HepG2 (cell line): ENCODE results near the gene NT5C2. TPM values are rescaled to one million over a fixed set of nuclear protein-coding genes. Genes with fewer than 3 reads are reported as not detected.

Experiments
- CBX5 ChIP-seq: sonication (generic); formaldehyde crosslinking; IDR thresholded peaks from 2 replicates; pipeline ENCODE4 v1.4.0; 2020; ENCODE audit warnings: missing genetic modification reagents, borderline replicate concordance
- CEBPG ChIP-seq: IDR thresholded peaks from 2 replicates; pipeline ENCODE4 v1.6.1; 2016
- DMAP1 ChIP-seq: IDR thresholded peaks from 2 replicates; pipeline ENCODE4 v1.6.1; 2016
- EED ChIP-seq: sonication (generic); formaldehyde crosslinking; IDR thresholded peaks from 2 replicates; pipeline ENCODE4 v1.5.0; 2020; ENCODE audit warnings: mild to moderate bottlenecking, missing genetic modification reagents
- ERF ChIP-seq: IDR thresholded peaks from 2 replicates; pipeline ENCODE4 v1.6.1; 2018; ENCODE audit warnings: missing biosample characterization, missing genetic modification reagents
- FIP1L1 ChIP-seq: fragments of 200-400 bp; formaldehyde crosslinking; IDR thresholded peaks from 2 replicates; pipeline ENCODE4 v1.6.1; 2018; ENCODE audit warnings: low read depth, mild to moderate bottlenecking, low read length, moderate library complexity, borderline replicate concordance; ENCODE audit not compliant: insufficient read depth
- HNRNPL ChIP-seq: fragments of 200-400 bp; formaldehyde crosslinking; IDR thresholded peaks from 2 replicates; pipeline ENCODE4 v1.6.1; 2017; ENCODE audit warnings: mild to moderate bottlenecking, low read depth, low read length
- MAFK ChIP-seq, 2 experiments: IDR thresholded peaks in 1 of 2; conservative IDR thresholded peaks in 1 of 2; 2 replicates each; pipeline ENCODE4 v1.6.1; 2011; ENCODE audit warnings: improper control_type of control experiment in 2 of 2, low read length in 2 of 2
- MED1 ChIP-seq: sonication (generic); formaldehyde crosslinking; IDR thresholded peaks from 2 replicates; pipeline ENCODE4 v1.4.0; 2020; ENCODE audit warnings: missing genetic modification reagents
- ONECUT2 ChIP-seq: sonication (generic); formaldehyde crosslinking; IDR thresholded peaks from 2 replicates; pipeline ENCODE4 v1.4.0; 2020; ENCODE audit warnings: missing genetic modification reagents
- PLRG1 ChIP-seq: fragments of 450-650 bp; conservative IDR thresholded peaks from 2 replicates; pipeline ENCODE4 v1.6.1; 2016
- RBFOX2 ChIP-seq: fragments of 200-400 bp; formaldehyde crosslinking; IDR thresholded peaks from 2 replicates; pipeline ENCODE4 v1.6.1; 2017; ENCODE audit warnings: low read depth, mild to moderate bottlenecking, low read length
- SNAPC2 ChIP-seq: sonication (generic); formaldehyde crosslinking; IDR thresholded peaks from 2 replicates; pipeline ENCODE4 v1.8.1; 2022; ENCODE audit warnings: mild to moderate bottlenecking, missing genetic modification reagents
- ZNF326 ChIP-seq: sonication (generic); formaldehyde crosslinking; IDR thresholded peaks from 2 replicates; pipeline ENCODE4 v1.4.0; 2020; ENCODE audit warnings: missing genetic modification reagents, borderline replicate concordance
- ZNF564 ChIP-seq: sonication (generic); formaldehyde crosslinking; IDR thresholded peaks from 2 replicates; pipeline ENCODE4 v1.8.1; 2023; ENCODE audit warnings: mild to moderate bottlenecking, missing genetic modification reagents
- polyA plus RNA-seq, 8 experiments: library from polyadenylated mRNA; depleted of rRNA in 3 of 8; stranded (reverse) in 7 of 8; unstranded in 1 of 8; fragments of >200 nt; fragmentation: Illumina TruSeq in 4 of 8; extraction: Trizol in 4 of 8; gene quantifications; 2 replicates each; pipeline versions ENCODE4 v1.2.1 to v1.2.3, GENCODE V29; 2011 to 2016; ENCODE audit warnings: low read depth in 4 of 8, missing spikeins in 1 of 8, mixed read lengths in 1 of 8; ENCODE audit not compliant: insufficient read depth in 1 of 8
- total RNA-seq, 5 experiments: library from RNA; depleted of rRNA; stranded (reverse); fragments of >200 nt; fragmentation: Illumina TruSeq; extraction: Trizol; gene quantifications; 2 replicates each; pipeline ENCODE4 v1.2.3, GENCODE V29; 2016; ENCODE audit warnings: low read depth in 1 of 5
- TF ChIP-seq, protein P1 (sequence below): sonication (generic); formaldehyde crosslinking; IDR thresholded peaks from 2 replicates; pipeline ENCODE4 v1.8.0; 2023; ENCODE audit warnings: mild to moderate bottlenecking, missing genetic modification reagents
- TF ChIP-seq, protein P2 (sequence below): sonication (generic); formaldehyde crosslinking; IDR thresholded peaks from 2 replicates; pipeline ENCODE4 v1.4.0; 2020; ENCODE audit warnings: missing genetic modification reagents, borderline replicate concordance
- TF ChIP-seq, protein P3 (sequence below): sonication (generic); formaldehyde crosslinking; IDR thresholded peaks from 2 replicates; pipeline ENCODE4 v1.8.1; 2023; ENCODE audit warnings: missing genetic modification reagents, mild to moderate bottlenecking, borderline replicate concordance
- TF ChIP-seq, protein P4 (sequence below): sonication (generic); formaldehyde crosslinking; IDR thresholded peaks from 2 replicates; pipeline ENCODE4 v1.8.0; 2022; ENCODE audit warnings: mild to moderate bottlenecking, missing genetic modification reagents, borderline replicate concordance
- TF ChIP-seq, protein P5 (sequence below), 2 experiments: sonication (generic) in 1 of 2; formaldehyde crosslinking in 1 of 2; IDR thresholded peaks; 2 replicates each; pipeline versions ENCODE4 v1.5.1 to v1.6.1; 2011 to 2020; ENCODE audit warnings: borderline replicate concordance in 1 of 2, low read depth in 1 of 2, low read length in 1 of 2, mild to moderate bottlenecking in 1 of 2, missing genetic modification reagents in 1 of 2, moderate library complexity in 1 of 2

The NT5C2 gene
- total and polyA plus RNA-seq, 2 of the 13 experiments (the other 11 are each of a cell fraction or from before 2014, with no cell fraction given), result 40.6 to 55.2 TPM

DNA sequence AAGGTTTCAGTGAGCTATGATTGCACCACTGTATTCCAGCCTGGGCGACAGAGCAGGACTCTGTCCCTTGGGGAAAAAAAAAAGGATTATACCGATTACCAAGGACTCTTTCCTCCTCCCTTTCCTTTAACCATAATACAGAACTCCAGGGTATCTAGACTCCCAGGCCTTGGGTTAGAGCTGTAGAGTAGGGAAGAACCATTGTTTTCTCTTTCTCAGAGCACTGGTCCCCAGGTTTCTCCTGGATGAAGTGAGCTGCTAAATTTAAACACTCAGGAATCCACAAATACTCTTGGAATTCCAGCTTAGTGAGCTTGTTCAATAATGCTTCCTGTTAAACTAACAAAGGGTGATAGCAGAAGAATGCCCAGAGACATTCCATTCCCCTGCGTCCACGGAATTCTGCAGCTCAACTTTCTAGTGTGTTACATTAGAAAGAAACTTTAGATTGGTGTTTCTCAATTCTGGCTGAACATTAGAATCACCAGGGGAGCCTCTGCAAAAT, 38.0 kb upstream of the NT5C2 start (continued):
- TF ChIP-seq, protein P1, sequence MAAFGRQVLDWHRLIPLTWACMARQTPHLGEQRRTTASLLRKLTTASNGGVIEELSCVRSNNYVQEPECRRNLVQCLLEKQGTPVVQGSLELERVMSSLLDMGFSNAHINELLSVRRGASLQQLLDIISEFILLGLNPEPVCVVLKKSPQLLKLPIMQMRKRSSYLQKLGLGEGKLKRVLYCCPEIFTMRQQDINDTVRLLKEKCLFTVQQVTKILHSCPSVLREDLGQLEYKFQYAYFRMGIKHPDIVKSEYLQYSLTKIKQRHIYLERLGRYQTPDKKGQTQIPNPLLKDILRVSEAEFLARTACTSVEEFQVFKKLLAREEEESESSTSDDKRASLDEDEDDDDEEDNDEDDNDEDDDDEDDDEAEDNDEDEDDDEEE (CRISPR knock-in tag), result no peak
- TF ChIP-seq CEBPG (CRISPR knock-in tag), result peak; percentile 35
- TF ChIP-seq MAFK (conservative IDR thresholded peaks at IDR 0.05 in 1 of 2, IDR thresholded peaks at IDR 0.05 in 1 of 2; ENCODE audit: low read length in 2 of 2), result no peak
- no peak for TF ChIP-seq SNAPC2 (CRISPR knock-in tag)
- TF ChIP-seq, protein P2, sequence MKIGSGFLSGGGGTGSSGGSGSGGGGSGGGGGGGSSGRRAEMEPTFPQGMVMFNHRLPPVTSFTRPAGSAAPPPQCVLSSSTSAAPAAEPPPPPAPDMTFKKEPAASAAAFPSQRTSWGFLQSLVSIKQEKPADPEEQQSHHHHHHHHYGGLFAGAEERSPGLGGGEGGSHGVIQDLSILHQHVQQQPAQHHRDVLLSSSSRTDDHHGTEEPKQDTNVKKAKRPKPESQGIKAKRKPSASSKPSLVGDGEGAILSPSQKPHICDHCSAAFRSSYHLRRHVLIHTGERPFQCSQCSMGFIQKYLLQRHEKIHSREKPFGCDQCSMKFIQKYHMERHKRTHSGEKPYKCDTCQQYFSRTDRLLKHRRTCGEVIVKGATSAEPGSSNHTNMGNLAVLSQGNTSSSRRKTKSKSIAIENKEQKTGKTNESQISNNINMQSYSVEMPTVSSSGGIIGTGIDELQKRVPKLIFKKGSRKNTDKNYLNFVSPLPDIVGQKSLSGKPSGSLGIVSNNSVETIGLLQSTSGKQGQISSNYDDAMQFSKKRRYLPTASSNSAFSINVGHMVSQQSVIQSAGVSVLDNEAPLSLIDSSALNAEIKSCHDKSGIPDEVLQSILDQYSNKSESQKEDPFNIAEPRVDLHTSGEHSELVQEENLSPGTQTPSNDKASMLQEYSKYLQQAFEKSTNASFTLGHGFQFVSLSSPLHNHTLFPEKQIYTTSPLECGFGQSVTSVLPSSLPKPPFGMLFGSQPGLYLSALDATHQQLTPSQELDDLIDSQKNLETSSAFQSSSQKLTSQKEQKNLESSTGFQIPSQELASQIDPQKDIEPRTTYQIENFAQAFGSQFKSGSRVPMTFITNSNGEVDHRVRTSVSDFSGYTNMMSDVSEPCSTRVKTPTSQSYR, result no peak
- TF ChIP-seq CBX5, result no peak
- no peak for TF ChIP-seq DMAP1 (CRISPR knock-in tag)
- TF ChIP-seq ONECUT2 (CRISPR knock-in tag), result peak; percentile 57; the same call in 1 of the 2 replicates
- no peak for TF ChIP-seq RBFOX2
- TF ChIP-seq ZNF326 (CRISPR knock-in tag), result no peak
- TF ChIP-seq, protein P3, sequence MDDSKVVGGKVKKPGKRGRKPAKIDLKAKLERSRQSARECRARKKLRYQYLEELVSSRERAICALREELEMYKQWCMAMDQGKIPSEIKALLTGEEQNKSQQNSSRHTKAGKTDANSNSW, result no peak
- TF ChIP-seq ZNF564 (CRISPR knock-in tag), result no peak
- TF ChIP-seq, protein P4, sequence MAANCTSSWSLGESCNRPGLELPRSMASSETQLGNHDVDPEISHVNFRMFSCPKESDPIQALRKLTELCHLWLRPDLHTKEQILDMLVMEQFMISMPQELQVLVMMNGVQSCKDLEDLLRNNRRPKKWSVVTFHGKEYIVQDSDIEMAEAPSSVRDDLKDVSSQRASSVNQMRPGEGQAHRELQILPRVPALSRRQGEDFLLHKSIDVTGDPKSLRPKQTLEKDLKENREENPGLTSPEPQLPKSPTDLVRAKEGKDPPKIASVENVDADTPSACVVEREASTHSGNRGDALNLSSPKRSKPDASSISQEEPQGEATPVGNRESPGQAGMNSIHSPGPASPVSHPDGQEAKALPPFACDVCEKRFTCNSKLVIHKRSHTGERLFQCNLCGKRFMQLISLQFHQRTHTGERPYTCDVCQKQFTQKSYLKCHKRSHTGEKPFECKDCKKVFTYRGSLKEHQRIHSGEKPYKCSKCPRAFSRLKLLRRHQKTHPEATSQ (CRISPR knock-in tag), result no peak
- TF ChIP-seq, protein P5, sequence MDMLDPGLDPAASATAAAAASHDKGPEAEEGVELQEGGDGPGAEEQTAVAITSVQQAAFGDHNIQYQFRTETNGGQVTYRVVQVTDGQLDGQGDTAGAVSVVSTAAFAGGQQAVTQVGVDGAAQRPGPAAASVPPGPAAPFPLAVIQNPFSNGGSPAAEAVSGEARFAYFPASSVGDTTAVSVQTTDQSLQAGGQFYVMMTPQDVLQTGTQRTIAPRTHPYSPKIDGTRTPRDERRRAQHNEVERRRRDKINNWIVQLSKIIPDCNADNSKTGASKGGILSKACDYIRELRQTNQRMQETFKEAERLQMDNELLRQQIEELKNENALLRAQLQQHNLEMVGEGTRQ (IDR thresholded peaks at IDR 0.05; ENCODE audit: low read depth, low read length), result no peak
- TF ChIP-seq, protein P5 (CRISPR knock-in tag; IDR thresholded peaks at IDR 0.05; ENCODE audit: borderline replicate concordance), result no peak
- TF ChIP-seq EED (CRISPR knock-in tag), result no peak
- TF ChIP-seq MED1 (CRISPR knock-in tag), result peak; percentile 61; the same call in 1 of the 2 replicates
- no peak for TF ChIP-seq HNRNPL
- TF ChIP-seq ERF (CRISPR knock-in tag), result no peak
- TF ChIP-seq PLRG1, result no peak
- TF ChIP-seq FIP1L1, result no peak
